HG03354 (cell line): ENCODE results near the gene PRAC1.

ENCODE experiments used
- ATAC-seq: cut with Tn5 transposase; IDR thresholded peaks from one replicate; pipeline ENCODE4 v1.9.1; 2021; ENCODE audit warnings: mild to moderate bottlenecking; ENCODE audit not compliant: unreplicated experiment, poor library complexity, severe bottlenecking

The PRAC1 gene

DNA sequence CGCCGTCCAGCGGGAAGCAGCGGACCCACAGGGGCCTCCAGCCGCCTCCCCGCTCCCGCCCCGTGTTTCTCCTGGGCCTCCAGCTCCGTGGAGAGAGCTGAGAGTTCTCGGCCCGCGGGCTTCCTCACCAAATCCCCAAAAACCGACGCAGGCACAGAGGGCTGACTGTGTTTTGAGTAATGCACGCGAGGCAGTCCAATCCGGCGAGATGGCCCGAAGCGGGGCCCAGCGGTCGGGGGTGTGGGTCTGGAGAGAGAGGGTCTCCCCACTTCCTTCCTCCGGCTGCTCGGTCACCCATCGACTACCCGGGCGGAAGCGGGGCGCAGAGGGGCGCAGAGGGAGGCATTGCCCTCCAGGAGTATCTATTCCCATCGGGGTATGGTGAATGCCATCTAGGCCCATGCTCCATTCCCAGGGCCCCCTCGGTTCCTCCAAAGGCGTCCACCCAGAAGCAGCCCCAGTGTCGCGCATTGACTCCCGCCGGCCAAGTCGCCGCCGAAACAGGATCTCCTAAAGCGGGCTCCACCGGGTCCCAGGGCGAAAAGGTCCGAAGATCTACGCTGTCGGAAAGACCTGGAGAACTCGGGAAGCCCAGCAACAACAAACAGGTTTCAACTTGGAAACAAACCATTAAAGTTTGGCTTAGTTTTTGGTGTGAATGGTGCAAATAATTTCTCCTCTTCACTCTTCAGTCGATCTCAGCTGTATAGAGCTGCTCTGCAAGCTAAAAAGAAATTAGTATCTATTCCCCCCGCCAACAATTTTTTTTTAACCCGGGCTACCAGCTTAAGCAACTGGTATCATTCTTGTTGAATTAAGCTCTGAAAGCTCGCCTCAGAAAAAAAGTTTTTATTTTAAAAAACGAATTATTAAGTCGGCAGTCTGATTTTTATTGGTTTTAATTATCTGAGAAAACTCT is 25.4 kb upstream of the PRAC1 start:
- ATAC-seq = no peak

- no peak for ATAC-seq
Observed at GRCh38 chr17:48746916-48747444, 24.7 kb upstream of the PRAC1 start.

GRCh38 chr17:48745381-48746275 is 23.3 kb upstream of the PRAC1 start:
- no peak for ATAC-seq

- no peak for ATAC-seq
Observed at GRCh38 chr17:48740537-48740936, 18.2 kb upstream of the PRAC1 start.

GRCh38 chr17:48738803-48739526 is 16.6 kb upstream of the PRAC1 start:
- ATAC-seq = no peak

GRCh38 chr17:48738424-48738802 is 16.1 kb upstream of the PRAC1 start:
- ATAC-seq = no peak

- no peak for ATAC-seq
Observed at GRCh38 chr17:48737330-48738043, 15.2 kb upstream of the PRAC1 start.

GRCh38 chr17:48735062-48735351 is 12.7 kb upstream of the PRAC1 start:
- no peak for ATAC-seq

DNA sequence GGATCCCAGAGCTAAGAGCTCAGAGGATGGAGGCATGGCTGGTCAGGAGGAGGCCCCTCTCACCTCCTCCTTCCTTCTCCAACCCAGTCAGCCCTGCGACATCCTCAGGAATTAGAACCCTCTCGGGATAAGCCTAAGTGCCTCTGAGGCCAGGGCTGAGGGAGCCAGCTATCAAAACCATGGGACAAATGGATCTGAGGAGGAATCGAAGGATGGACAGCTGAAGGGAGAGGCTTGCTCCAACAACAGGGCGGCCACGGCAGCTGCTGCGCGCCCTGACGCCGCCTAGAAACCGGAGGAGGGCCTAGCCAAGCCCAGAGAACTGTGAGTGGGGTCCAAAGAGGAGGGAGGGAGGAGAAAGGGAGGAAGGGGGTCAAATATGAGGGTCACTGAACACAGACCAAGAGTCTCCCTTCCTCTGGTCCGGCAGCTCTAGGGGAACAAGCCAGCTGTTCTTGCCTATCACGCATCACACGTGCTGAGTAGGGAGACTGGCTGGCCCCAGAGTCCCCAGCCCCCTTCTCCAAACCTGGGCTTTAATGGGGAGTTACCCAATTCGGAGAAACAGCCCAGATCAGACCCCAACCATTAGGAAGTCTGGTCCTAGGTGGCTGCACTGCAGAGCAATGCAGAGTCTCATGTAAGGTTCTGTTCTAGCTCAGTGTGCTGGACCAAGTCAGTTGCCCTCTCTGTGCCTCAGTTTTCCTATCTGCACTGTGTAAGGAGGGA is 12.2 kb upstream of the PRAC1 start:
- no peak for ATAC-seq

- no peak for ATAC-seq
Observed at GRCh38 chr17:48733632-48734328, 11.5 kb upstream of the PRAC1 start.

DNA sequence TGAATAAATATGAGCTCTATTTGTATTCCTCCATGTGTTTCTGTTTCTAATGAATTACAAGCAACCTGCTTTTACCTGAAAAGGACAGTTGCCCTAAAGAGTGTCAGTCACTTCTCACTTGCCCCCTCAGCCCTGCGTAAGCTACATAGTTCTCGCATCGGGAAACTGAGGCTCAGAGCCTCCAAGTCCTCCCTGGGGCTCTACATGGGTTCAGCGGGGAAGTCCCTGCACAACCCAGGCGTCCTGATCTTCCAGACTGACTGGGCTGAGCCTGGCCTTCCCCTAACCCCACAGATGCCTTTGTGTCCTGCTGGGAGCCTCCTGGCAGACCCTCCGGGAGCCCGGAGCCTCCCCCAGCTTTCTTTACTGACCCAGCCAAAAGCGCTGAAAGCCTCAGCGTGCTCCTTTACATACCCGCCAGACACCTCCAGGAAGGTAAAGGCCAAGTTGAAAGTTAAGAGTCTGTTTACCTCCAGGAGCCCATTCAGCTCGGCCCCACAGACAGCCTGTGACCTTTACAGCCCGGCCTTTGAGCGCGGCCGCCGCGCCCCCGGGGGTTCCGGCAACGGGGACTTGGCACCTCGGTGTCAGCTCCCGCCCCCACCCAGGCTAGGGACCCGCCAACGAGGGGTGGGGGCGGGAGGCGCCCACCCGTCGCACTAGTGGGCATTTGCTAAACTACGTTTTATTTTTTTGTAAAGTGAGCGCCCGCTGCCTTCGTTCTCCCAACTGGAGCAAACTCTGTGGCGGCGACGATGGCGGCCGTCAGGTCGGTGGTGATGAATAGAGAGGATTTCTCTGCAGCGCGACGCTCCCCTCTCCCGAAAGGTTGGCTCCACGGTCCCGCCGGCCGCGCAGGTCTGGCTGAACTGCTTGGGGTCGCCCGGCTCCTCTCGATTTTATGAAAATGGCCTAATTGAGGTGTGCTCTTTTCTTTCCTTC is 10.6 kb upstream of the PRAC1 start:
- ATAC-seq = no peak

DNA sequence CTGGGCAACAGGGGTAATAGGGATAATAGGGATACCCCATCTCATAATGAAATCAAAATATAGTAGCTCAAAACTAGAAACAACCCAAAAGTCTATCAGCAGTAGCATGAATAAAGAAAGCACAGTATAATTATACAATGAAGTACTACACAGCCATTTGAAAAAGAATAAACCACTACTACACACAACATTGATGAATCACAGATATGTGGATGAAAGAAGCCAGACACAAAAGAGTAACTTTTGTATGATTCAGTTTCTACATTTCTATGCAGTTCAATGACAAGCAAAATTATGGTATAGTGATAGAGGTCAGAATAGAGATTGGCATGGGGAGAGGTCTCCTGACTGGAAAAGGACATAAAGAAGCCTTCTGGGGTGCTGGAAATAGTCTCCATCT is 9.0 kb upstream of the PRAC1 start:
- ATAC-seq = no peak

- no peak for ATAC-seq
Observed at GRCh38 chr17:48730240-48730550, 7.9 kb upstream of the PRAC1 start.

GRCh38 chr17:48729335-48730239 is 7.3 kb upstream of the PRAC1 start:
- no peak for ATAC-seq

- ATAC-seq = no peak
Observed at GRCh38 chr17:48728232-48729231, 6.2 kb upstream of the PRAC1 start, which contains the start of gene HOXB13. HOXB13 (minus strand) TSS chr17:48728750; CDS start chr17:48728593, 157 bp downstream.
